Measurements from ENCODE around the gene SERPINB1.
"Not testable (repeated sequence)": the region's sequence is repeated elsewhere in the genome, so short reads cannot be mapped to it uniquely, and the experiment has no call there.

The SERPINB1 gene

GRCh38 chr6:2810092-2810671, 31.5 kb downstream of the SERPINB1 start:
- no peak for DNase-seq

- DNase-seq: no peak
Measured at GRCh38 chr6:2809015-2809414, 32.6 kb downstream of the SERPINB1 start.

- no peak for DNase-seq
Measured at GRCh38 chr6:2807342-2808090, 34.1 kb downstream of the SERPINB1 start.

GRCh38 chr6:2806644-2807043, 35.0 kb downstream of the SERPINB1 start:
- DNase-seq: no peak

GRCh38 chr6:2805031-2805430, 36.6 kb downstream of the SERPINB1 start:
- DNase-seq: no peak

GRCh38 chr6:2804516-2804915, 37.1 kb downstream of the SERPINB1 start:
- no peak for DNase-seq

- no peak for DNase-seq
Measured at GRCh38 chr6:2803731-2804429, 37.8 kb downstream of the SERPINB1 start.

- DNase-seq: no peak
Measured at GRCh38 chr6:2802521-2803060, 39.1 kb downstream of the SERPINB1 start.

- DNase-seq: not testable (repeated sequence)
Measured at GRCh38 chr6:2801687-2802086, 40.0 kb downstream of the SERPINB1 start.

- no peak for DNase-seq
Measured at GRCh38 chr6:2800552-2801316, 40.9 kb downstream of the SERPINB1 start.

GRCh38 chr6:2799936-2800527, 41.6 kb downstream of the SERPINB1 start:
- no peak for DNase-seq

- no peak for DNase-seq
Measured at GRCh38 chr6:2798586-2799134, 43.0 kb downstream of the SERPINB1 start.

- DNase-seq: no peak
Measured at GRCh38 chr6:2797564-2798031, 44.1 kb downstream of the SERPINB1 start.

GRCh38 chr6:2796861-2797260, 44.8 kb downstream of the SERPINB1 start:
- no peak for DNase-seq

GRCh38 chr6:2795956-2796355, 45.7 kb downstream of the SERPINB1 start:
- DNase-seq: no peak

- no peak for DNase-seq
Measured at GRCh38 chr6:2795162-2795561, 46.5 kb downstream of the SERPINB1 start.

GRCh38 chr6:2794171-2794730, 47.4 kb downstream of the SERPINB1 start:
- DNase-seq: no peak

GRCh38 chr6:2793534-2794151, 48.0 kb downstream of the SERPINB1 start:
- no peak for DNase-seq

GRCh38 chr6:2792330-2793110, 49.1 kb downstream of the SERPINB1 start:
- no peak for DNase-seq

GRCh38 chr6:2791450-2791974, 50.2 kb downstream of the SERPINB1 start:
- DNase-seq: no peak

Measured in NCI-H1417 treated with DMSO at 0.1 percent for 48 hours (cell line).